Keratinocyte (primary cell): Measurements from ENCODE around the gene HLF.

ENCODE experiments used
- EZH2 ChIP-seq: IDR thresholded peaks from one replicate; pipeline ENCODE4 v1.6.1; 2012; ENCODE audit warnings: inconsistent platforms, mild to moderate bottlenecking, low read length, moderate library complexity
- TF ChIP-seq, protein P1 (sequence below), 3 experiments: IDR thresholded peaks in 1 of 3; conservative IDR thresholded peaks in 1 of 3; optimal IDR thresholded peaks in 1 of 3; 2 replicates in 2 of 3; 3 replicates in 1 of 3; pipeline versions ENCODE3 to v1.5.1; 2011; ENCODE audit warnings: low read length in 3 of 3, mild to moderate bottlenecking in 3 of 3, moderate library complexity in 2 of 3, control low read depth in 1 of 3, inconsistent platforms in 1 of 3; ENCODE audit not compliant: insufficient read depth in 2 of 3; ENCODE audit errors: extremely low read depth in 1 of 3

DNA sequence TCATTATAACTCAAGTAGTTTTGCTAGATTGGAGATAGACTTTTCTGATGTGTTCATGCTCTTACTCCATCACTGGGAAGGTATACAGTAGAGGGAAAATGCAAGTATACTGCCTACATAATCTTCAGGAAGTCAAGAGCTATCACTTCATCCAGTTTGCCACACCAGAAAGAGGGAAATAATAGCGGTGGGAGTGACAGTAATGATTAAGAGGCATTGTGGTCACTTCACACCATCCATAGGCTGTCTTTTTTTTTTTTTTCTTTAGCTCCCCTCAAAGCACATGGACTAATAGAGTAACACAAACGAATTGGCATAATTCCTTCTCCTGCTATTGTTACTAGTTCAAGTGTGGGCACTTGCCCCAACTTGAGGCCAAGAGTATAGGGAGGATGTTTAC is 28.4 kb upstream of the HLF start:
- TF ChIP-seq, protein P1, sequence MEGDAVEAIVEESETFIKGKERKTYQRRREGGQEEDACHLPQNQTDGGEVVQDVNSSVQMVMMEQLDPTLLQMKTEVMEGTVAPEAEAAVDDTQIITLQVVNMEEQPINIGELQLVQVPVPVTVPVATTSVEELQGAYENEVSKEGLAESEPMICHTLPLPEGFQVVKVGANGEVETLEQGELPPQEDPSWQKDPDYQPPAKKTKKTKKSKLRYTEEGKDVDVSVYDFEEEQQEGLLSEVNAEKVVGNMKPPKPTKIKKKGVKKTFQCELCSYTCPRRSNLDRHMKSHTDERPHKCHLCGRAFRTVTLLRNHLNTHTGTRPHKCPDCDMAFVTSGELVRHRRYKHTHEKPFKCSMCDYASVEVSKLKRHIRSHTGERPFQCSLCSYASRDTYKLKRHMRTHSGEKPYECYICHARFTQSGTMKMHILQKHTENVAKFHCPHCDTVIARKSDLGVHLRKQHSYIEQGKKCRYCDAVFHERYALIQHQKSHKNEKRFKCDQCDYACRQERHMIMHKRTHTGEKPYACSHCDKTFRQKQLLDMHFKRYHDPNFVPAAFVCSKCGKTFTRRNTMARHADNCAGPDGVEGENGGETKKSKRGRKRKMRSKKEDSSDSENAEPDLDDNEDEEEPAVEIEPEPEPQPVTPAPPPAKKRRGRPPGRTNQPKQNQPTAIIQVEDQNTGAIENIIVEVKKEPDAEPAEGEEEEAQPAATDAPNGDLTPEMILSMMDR (optimal IDR thresholded peaks at IDR 0.05 in 1 of 3, IDR thresholded peaks at IDR 0.05 in 1 of 3, conservative IDR thresholded peaks at IDR 0.05 in 1 of 3; ENCODE audit: extremely low read depth in 1 of 3, insufficient read depth in 2 of 3, low read length in 3 of 3) = no peak
- no peak for TF ChIP-seq EZH2
